GM18505 (cell line): Measurements from ENCODE around the gene SH2D7.

Source experiments
- ATAC-seq: cut with Tn5 transposase; IDR thresholded peaks from one replicate; pipeline ENCODE4 v1.9.1; 2021; ENCODE audit not compliant: unreplicated experiment
- POLR2A ChIP-seq: IDR thresholded peaks from 4 replicates; pipeline ENCODE4 v1.6.1; 2011; ENCODE audit warnings: borderline replicate concordance; ENCODE audit not compliant: insufficient read depth, insufficient read length; ENCODE audit errors: extremely low read depth

The SH2D7 gene

DNA sequence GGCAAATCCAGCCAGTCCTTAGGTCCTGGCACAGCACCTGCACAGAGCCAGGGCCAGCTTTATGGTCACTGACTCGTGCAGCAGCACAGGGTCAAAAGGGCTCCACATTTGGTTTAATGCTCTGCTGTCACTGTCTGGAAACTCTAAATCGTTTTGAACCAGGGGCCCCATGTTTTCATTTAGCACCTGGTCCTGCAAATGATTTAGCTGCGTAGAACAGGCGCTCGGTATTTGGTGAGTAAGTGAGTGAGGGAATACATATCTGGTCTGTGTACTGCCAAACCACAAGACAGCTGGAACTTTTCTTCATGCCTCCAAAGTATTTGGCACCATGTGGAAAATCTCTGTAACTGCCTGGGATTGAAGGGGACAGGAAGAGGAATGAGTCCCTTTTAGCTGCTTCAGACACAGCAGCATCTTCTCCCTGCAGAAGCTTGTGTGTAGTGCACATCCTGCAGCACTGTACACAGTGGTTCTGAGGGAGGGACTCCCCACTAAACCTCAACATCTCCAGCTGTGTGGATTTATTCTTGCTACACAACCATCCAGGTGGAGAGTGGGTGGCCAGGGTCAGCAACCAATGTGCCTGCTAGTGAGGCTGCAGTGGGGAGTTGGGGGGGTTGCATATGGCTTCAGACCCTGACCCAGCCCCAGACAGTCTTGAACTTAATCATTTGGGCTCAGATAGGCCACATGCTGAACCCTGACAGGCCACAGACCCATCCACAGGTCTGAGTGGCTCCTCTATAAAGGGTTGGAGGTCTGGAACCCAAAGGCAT lies 1.1 kb downstream of the SH2D7 start:
- TF ChIP-seq POLR2A = no peak
- ATAC-seq = no peak

DNA sequence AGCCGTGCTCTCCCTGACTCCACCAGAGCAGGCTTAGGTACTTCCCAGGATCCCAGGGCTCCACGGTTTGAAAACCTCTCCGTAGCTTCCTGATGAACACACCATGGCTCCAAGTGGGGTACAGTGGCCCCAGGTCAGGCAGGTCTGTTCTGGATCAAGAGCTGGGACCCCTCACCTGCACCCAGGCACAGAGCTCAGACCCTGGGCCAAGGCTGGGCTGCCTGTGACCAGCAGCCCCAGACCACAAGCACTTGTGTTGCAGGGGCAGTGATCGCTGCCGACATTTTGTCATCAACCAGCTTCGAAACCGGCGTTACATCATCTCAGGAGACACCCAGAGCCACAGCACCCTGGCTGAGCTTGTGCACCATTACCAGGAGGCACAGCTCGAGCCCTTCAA lies 5.3 kb downstream of the SH2D7 start:
- TF ChIP-seq POLR2A = no peak
- no peak for ATAC-seq

GRCh38 chr15:78098131-78098755 lies 5.9 kb downstream of the SH2D7 start:
- ATAC-seq = no peak
- no peak for TF ChIP-seq POLR2A

- ATAC-seq = no peak
- TF ChIP-seq POLR2A = no peak
Observed at GRCh38 chr15:78100886-78101285, 8.5 kb downstream of the SH2D7 start.

GRCh38 chr15:78101423-78102105 lies 9.2 kb downstream of the SH2D7 start:
- ATAC-seq = no peak
- TF ChIP-seq POLR2A = no peak

DNA sequence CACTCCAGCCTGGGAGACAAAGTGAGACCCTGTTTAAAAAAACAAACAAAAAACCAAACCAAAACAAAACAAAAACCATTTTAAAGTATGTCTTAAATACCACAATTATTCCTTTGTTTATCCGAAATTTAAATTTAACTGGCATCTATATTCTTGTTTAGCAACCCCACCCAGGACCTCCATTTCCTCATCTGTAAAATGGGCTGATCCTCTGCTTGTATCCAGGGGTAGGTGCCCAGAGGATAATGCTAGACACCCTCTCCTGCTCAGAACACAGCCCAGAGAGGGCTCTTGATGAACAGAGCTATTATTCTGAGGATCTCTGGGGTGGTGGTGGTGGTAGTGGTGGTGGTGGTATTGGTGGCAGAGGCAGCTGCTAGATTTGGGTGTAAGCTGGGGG lies 9.8 kb downstream of the SH2D7 start:
- no peak for TF ChIP-seq POLR2A
- ATAC-seq = no peak

GRCh38 chr15:78102741-78103140 lies 10.4 kb downstream of the SH2D7 start:
- no peak for ATAC-seq
- no peak for TF ChIP-seq POLR2A

GRCh38 chr15:78103406-78104118 lies 11.2 kb downstream of the SH2D7 start:
- peak; percentile 44 for TF ChIP-seq POLR2A

DNA sequence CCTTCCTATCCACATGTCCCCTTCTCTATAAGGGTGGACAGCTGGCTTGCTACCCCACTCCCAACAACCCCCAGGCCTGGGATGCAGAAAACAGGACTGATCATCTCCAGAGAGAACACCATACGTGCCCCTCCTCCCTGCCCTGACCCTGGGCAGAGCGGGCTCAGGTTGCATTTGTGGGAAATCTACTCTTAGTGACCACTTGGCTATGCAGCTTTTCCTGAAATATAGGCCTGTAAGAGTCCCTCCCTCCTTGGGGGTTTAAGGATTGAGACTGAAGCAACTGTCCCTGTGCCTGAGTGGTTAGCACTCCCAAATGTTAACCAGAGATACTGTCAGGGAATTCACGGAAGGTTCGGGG lies 11.7 kb downstream of the SH2D7 start:
- no peak for ATAC-seq
- TF ChIP-seq POLR2A = no peak

More at GRCh38 chr15:78103406-78104118, 11.2 kb downstream of the SH2D7 start:
- no peak for ATAC-seq

- no peak for ATAC-seq
- TF ChIP-seq POLR2A = no peak
Observed at GRCh38 chr15:78104566-78105475, 12.5 kb downstream of the SH2D7 start.

DNA sequence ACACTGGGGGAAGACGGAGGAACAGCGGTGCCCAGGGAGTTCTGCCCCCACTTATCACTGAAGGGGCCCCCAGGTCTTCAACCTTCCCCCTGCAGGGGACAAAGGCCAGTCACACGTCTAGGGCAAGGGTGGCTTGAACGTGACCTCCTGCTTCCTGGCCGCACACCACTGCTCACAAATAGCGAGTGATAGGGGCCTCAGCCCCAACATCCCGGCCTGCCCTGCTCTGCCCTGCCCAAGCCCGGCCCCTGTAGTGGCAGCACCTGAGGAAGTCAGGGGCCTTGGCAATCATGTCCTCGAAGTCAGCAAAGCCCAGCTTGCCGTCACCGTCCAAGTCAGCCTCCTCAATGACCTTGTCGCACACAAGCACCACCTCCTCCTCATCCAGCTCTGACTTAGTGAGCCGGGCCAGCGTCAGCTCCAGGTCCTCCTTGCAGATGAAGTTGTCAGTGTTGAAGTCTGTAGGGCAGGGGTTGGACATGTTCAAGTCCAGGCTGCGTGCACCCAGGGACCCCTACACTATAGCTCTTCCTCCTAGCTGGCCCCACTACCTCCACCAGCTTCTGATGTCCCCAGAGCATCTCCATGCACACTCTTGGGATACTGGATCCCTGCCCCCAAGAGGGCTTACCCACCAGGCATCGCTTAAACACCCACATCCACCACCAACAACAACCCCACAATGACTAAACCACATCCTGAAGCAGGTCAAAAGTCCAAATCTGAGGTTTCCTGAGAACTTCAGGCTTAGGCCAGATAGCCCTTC lies 13.3 kb downstream of the SH2D7 start:
- TF ChIP-seq POLR2A = no peak

GRCh38 chr15:78107471-78107870 lies 15.1 kb downstream of the SH2D7 start:
- no peak for TF ChIP-seq POLR2A
- no peak for ATAC-seq

More for the DNA sequence above, 13.3 kb downstream of the SH2D7 start:
- no peak for ATAC-seq

DNA sequence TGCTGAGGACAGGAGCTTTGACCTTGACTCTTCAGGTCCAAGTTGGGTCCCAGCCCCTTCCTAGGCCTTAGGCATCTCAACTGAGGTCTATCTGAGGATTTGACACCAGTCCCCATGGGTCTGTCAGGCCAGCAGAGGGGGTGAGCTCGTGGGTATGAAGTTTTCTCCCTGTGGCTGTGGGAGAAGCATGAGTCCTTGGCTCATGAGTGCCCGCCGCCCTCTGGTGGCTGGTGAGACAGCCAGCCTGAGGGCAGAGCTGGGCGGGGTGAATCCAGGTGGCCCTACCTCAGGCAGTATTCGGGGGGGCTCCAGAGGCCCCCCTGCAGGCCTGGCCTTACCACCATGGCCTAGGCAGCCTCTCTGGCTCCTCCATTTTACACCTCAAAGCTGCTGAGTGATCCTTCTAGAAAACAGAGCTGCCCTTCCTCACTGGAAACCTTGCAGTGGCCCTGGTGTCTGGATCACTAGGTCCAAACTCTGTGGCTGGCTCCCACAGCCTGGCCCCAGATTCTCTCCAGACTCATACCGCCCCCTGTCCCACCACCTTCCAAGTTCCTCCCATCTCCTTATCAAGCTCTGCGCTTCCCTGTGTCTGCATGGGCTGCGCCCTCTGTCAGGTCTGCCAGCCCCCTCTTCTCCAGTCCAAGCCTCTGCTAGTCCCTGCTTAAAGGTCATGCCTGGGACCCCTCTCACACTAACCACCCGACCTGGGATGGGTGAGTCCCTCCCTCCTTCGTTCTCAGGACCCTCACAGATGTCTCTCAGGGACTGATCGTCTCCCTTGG lies 16.1 kb downstream of the SH2D7 start:
- ATAC-seq = no peak
- TF ChIP-seq POLR2A = no peak
